ENCODE data around the gene HDAC9. TPM values are rescaled to one million over a fixed set of nuclear protein-coding genes. Genes with fewer than 3 reads are reported as not detected.

Gene HDAC9
- total and polyA plus RNA-seq, 2 donors, result 4.8 to 12.2 TPM

DNA sequence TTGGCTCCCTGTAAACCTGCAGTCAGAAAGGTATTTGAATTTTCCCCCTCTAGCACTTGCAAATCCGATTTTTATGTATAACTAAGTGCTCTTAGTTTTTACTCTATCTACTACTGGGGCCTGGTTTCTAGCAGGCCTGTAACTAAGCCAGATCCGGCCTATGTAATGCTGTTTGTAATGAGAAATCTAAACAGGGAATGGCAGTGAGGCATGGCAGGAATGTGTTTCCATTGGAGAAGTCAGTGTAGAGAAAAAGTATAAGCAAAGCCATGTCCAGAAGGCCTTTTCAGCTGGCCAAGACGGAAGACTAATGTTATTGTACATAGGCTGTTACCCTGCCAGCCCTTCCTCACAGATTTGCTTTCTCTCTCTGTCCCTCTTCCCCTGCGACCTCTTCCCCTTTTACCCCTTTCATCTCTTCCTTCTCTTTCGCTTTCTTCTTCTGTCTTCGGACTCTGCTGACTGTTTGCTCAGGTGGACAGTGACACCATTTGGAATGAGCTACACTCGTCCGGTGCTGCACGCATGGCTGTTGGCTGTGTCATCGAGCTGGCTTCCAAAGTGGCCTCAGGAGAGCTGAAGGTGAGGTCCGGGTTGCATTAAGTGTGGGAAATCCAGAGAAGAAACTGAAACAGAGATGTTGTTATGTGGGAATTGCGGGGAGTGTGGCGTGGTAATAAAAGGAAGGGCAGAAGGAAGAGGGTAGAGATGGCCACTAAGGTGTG, 297.5 kb downstream of the HDAC9 start:
- 94% methylated on average over 13 of the region's 13 CpGs for WGBS
- no peak for DNase-seq (ENCODE audit: low read depth in 6 of 9, low spot score in 9 of 9)
- no peaks in the 10 kb centered on the region for H3K27me3 ChIP-seq (ENCODE audit: control insufficient read depth in 2 of 2, insufficient read depth in 1 of 2, low read length in 1 of 2)
- no peaks in the 10 kb centered on the region for H3K4me1 ChIP-seq (ENCODE audit: control insufficient read depth in 2 of 2, insufficient read depth in 2 of 2, low read length in 2 of 2)
- H3K36me3 ChIP-seq (ENCODE audit: control insufficient read depth in 2 of 2, insufficient read depth in 2 of 2, low read length in 1 of 2), result no peaks in the 10 kb centered on the region
- H3K27ac ChIP-seq (ENCODE audit: low read depth in 1 of 2, low read length in 1 of 2), result no peak overlapping the region
- H3K4me3 ChIP-seq (ENCODE audit: low read length in 2 of 2), result no peak overlapping the region
- no peaks in the 10 kb centered on the region for H3K9me3 ChIP-seq (ENCODE audit: control insufficient read depth in 2 of 2, insufficient read depth in 1 of 2, low read length in 1 of 2)

DNA sequence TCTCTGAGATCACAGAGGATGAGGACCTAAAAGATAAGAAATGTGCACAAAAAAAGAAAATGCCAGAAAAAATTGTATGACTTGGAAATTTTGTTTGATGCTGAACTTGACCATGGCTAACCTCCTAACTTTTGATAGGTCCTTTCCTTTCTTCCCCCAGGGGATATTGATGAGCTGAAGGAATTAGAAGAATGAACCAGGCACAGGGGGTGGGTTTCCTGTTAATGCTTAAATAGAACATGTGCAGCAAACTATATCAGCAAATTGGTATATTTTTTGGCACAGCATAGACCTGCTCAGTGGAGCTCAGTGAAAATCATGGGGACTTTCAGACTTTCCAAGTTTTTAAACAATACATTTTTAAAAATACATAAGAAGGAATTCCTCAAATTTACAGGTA, 300.7 kb downstream of the HDAC9 start:
- Histone ChIP-seq H3K27ac (ENCODE audit: low read depth in 1 of 2, low read length in 1 of 2) (no peak overlapping the region), H3K36me3 (ENCODE audit: control insufficient read depth in 2 of 2, insufficient read depth in 2 of 2, low read length in 1 of 2) (no peaks in the 10 kb centered on the region), H3K4me3 (ENCODE audit: low read length in 2 of 2) (no peak overlapping the region), H3K27me3 (ENCODE audit: control insufficient read depth in 2 of 2, insufficient read depth in 1 of 2, low read length in 1 of 2) (no peaks in the 10 kb centered on the region), H3K4me1 (ENCODE audit: control insufficient read depth in 2 of 2, insufficient read depth in 2 of 2, low read length in 2 of 2) (no peaks in the 10 kb centered on the region), H3K9me3 (ENCODE audit: control insufficient read depth in 2 of 2, insufficient read depth in 1 of 2, low read length in 1 of 2) (no peaks in the 10 kb centered on the region)
- DNase-seq (ENCODE audit: low read depth in 6 of 9, low spot score in 9 of 9), result no peak

DNA sequence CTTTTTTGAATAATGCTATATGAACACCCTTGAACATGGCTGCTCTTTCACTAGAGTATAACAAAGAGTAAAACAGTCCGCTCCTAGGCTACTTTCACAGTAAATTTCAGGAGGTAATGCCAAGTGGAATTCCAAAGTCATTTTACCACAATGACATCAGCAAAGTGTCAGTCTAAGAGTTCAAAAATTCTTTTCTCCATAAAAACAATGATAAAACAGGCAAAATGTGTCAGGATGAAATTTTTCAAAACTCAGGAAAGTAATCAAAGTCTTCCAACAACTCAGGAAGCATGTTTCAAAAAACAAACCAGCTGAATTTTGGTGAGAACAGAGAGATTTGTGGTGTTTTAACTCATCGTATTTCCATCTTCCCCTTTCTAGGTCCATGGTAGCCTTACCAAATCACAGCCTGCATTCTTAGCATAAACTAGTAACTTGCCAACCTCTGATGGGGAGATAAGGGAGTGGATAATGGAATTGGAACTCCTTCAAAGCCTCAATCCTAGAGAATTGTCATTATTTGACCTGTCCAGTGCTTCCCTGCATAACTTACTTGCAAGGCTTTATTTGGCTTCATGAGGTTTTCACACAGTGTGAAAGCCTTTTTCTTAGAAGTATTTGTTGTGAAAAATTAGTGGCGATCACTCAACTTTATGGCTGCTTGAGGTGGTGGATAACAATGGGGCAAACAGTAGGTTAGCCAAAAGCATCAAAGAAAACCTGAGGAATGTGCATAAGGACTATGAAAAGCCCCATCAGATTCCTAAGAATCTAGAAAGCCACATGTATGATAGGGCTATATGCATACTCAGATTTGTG, 302.7 kb downstream of the HDAC9 start:
- DNase-seq (ENCODE audit: low read depth in 6 of 9, low spot score in 9 of 9), result no peak
- Histone ChIP-seq H3K9me3 (ENCODE audit: control insufficient read depth in 2 of 2, insufficient read depth in 1 of 2, low read length in 1 of 2) (no peaks in the 10 kb centered on the region), H3K27ac (ENCODE audit: low read depth in 1 of 2, low read length in 1 of 2) (no peak overlapping the region), H3K27me3 (ENCODE audit: control insufficient read depth in 2 of 2, insufficient read depth in 1 of 2, low read length in 1 of 2) (no peaks in the 10 kb centered on the region), H3K36me3 (ENCODE audit: control insufficient read depth in 2 of 2, insufficient read depth in 2 of 2, low read length in 1 of 2) (no peaks in the 10 kb centered on the region), H3K4me3 (ENCODE audit: low read length in 2 of 2) (no peak overlapping the region), H3K4me1 (ENCODE audit: control insufficient read depth in 2 of 2, insufficient read depth in 2 of 2, low read length in 2 of 2) (no peaks in the 10 kb centered on the region)
- WGBS, result 93% methylated on average over 3 of the region's 3 CpGs

DNA sequence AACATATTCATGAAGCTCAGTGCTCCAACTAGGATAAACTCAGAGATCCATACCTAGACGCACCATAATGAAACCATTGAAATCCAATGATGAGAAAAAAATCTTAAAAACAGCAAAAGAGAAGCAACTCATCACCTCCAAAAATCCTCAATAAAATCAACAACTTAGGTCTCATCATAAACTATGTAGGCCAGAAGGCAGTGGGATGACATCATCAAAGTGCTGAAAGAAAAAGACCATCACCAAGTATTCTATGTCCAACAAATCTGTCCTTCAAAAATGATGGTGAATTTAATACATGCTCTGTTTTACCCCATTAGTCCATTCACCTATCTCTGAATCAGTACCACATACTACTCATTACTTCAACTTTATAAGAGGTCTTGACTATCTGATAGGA, 304.4 kb downstream of the HDAC9 start:
- WGBS, result 100% methylated on average over 1 of the region's 1 CpG
- Histone ChIP-seq H3K27ac (ENCODE audit: low read depth in 1 of 2, low read length in 1 of 2) (no peak overlapping the region), H3K9me3 (ENCODE audit: control insufficient read depth in 2 of 2, insufficient read depth in 1 of 2, low read length in 1 of 2) (no peaks in the 10 kb centered on the region), H3K4me3 (ENCODE audit: low read length in 2 of 2) (no peak overlapping the region), H3K27me3 (ENCODE audit: control insufficient read depth in 2 of 2, insufficient read depth in 1 of 2, low read length in 1 of 2) (no peaks in the 10 kb centered on the region), H3K36me3 (ENCODE audit: control insufficient read depth in 2 of 2, insufficient read depth in 2 of 2, low read length in 1 of 2) (no peaks in the 10 kb centered on the region), H3K4me1 (ENCODE audit: control insufficient read depth in 2 of 2, insufficient read depth in 2 of 2, low read length in 2 of 2) (no peaks in the 10 kb centered on the region)
- no peak for DNase-seq (ENCODE audit: low read depth in 6 of 9, low spot score in 9 of 9)

GRCh38 chr7:18803923-18804322, 308.4 kb downstream of the HDAC9 start:
- Histone ChIP-seq H3K36me3 (ENCODE audit: control insufficient read depth in 2 of 2, insufficient read depth in 2 of 2, low read length in 1 of 2) (no peaks in the 10 kb centered on the region), H3K27ac (ENCODE audit: low read depth in 1 of 2, low read length in 1 of 2) (no peak overlapping the region), H3K4me3 (ENCODE audit: low read length in 2 of 2) (no peak overlapping the region), H3K9me3 (ENCODE audit: control insufficient read depth in 2 of 2, insufficient read depth in 1 of 2, low read length in 1 of 2) (no peaks in the 10 kb centered on the region), H3K4me1 (ENCODE audit: control insufficient read depth in 2 of 2, insufficient read depth in 2 of 2, low read length in 2 of 2) (no peaks in the 10 kb centered on the region), H3K27me3 (ENCODE audit: control insufficient read depth in 2 of 2, insufficient read depth in 1 of 2, low read length in 1 of 2) (no peaks in the 10 kb centered on the region)
- WGBS, result 85% methylated on average over 1 of the region's 1 CpG
- no peak for DNase-seq (ENCODE audit: low read depth in 6 of 9, low spot score in 9 of 9)

- no peak for DNase-seq (ENCODE audit: low read depth in 6 of 9, low spot score in 9 of 9)
- Histone ChIP-seq H3K36me3 (ENCODE audit: control insufficient read depth in 2 of 2, insufficient read depth in 2 of 2, low read length in 1 of 2) (no peaks in the 10 kb centered on the region), H3K4me1 (ENCODE audit: control insufficient read depth in 2 of 2, insufficient read depth in 2 of 2, low read length in 2 of 2) (no peaks in the 10 kb centered on the region), H3K9me3 (ENCODE audit: control insufficient read depth in 2 of 2, insufficient read depth in 1 of 2, low read length in 1 of 2) (no peaks in the 10 kb centered on the region), H3K27ac (ENCODE audit: low read depth in 1 of 2, low read length in 1 of 2) (no peak overlapping the region), H3K27me3 (ENCODE audit: control insufficient read depth in 2 of 2, insufficient read depth in 1 of 2, low read length in 1 of 2) (no peaks in the 10 kb centered on the region), H3K4me3 (ENCODE audit: low read length in 2 of 2) (no peak overlapping the region)
- WGBS, result 84% methylated on average over 2 of the region's 2 CpGs
These were observed 310.6 kb downstream of the HDAC9 start for GRCh38 chr7:18806177-18806576.

GRCh38 chr7:18808026-18808425, 312.5 kb downstream of the HDAC9 start:
- H3K27ac ChIP-seq (ENCODE audit: low read depth in 1 of 2, low read length in 1 of 2), result no peak overlapping the region
- no peaks in the 10 kb centered on the region for H3K27me3 ChIP-seq (ENCODE audit: control insufficient read depth in 2 of 2, insufficient read depth in 1 of 2, low read length in 1 of 2)
- no peaks in the 10 kb centered on the region for H3K36me3 ChIP-seq (ENCODE audit: control insufficient read depth in 2 of 2, insufficient read depth in 2 of 2, low read length in 1 of 2)
- DNase-seq (ENCODE audit: low read depth in 6 of 9, low spot score in 9 of 9), result no peak
- WGBS, result 84% methylated on average over 3 of the region's 3 CpGs
- no peaks in the 10 kb centered on the region for H3K9me3 ChIP-seq (ENCODE audit: control insufficient read depth in 2 of 2, insufficient read depth in 1 of 2, low read length in 1 of 2)
- H3K4me3 ChIP-seq (ENCODE audit: low read length in 2 of 2), result no peak overlapping the region
- H3K4me1 ChIP-seq (ENCODE audit: control insufficient read depth in 2 of 2, insufficient read depth in 2 of 2, low read length in 2 of 2), result no peaks in the 10 kb centered on the region

DNA sequence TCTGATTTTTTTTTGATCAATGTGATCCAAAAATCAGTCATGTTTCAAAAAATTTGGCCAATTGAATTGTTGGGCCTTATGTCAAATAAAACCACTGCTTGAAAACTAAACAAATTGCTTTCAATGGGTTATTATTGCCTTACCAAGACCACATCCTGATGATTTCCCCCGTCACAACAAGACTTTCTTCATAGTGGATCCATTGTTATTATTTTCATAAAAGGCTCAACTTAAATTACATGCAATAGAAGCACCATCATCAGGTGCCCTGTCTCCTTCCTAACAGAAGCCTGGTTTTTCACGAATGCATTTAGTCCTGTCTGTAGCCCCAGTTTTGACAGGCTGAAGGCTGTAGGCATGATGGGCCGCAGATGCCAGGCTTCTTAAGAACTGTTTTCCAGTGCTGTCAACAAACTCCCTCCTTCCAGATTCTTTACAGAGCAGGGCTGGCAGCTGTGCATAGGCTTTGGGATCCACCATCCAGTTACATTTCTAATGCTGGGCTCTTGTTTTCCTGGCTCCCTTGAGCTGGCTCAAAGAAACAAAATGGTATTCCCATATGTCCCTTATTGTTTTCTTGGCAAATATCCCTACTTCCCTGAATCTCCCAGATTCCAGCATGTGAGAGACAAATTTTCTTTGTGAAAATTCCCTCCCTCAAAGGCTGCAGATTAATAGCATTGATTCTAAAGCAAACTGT, 319.9 kb downstream of the HDAC9 start:
- no peak overlapping the region for H3K27ac ChIP-seq (ENCODE audit: low read depth in 1 of 2, low read length in 1 of 2)
- no peaks in the 10 kb centered on the region for H3K27me3 ChIP-seq (ENCODE audit: control insufficient read depth in 2 of 2, insufficient read depth in 1 of 2, low read length in 1 of 2)
- no peak for DNase-seq (ENCODE audit: low read depth in 6 of 9, low spot score in 9 of 9)
- H3K9me3 ChIP-seq (ENCODE audit: control insufficient read depth in 2 of 2, insufficient read depth in 1 of 2, low read length in 1 of 2), result no peaks in the 10 kb centered on the region
- H3K4me3 ChIP-seq (ENCODE audit: low read length in 2 of 2), result no peak overlapping the region
- H3K36me3 ChIP-seq (ENCODE audit: control insufficient read depth in 2 of 2, insufficient read depth in 2 of 2, low read length in 1 of 2), result no peaks in the 10 kb centered on the region
- 94% methylated on average over 3 of the region's 3 CpGs for WGBS
- no peaks in the 10 kb centered on the region for H3K4me1 ChIP-seq (ENCODE audit: control insufficient read depth in 2 of 2, insufficient read depth in 2 of 2, low read length in 2 of 2)

GRCh38 chr7:18820981-18821380, 325.4 kb downstream of the HDAC9 start:
- Histone ChIP-seq H3K36me3 (ENCODE audit: control insufficient read depth in 2 of 2, insufficient read depth in 2 of 2, low read length in 1 of 2) (no peaks in the 10 kb centered on the region), H3K27me3 (ENCODE audit: control insufficient read depth in 2 of 2, insufficient read depth in 1 of 2, low read length in 1 of 2) (no peaks in the 10 kb centered on the region), H3K4me1 (ENCODE audit: control insufficient read depth in 2 of 2, insufficient read depth in 2 of 2, low read length in 2 of 2) (no peaks in the 10 kb centered on the region), H3K4me3 (ENCODE audit: low read length in 2 of 2) (no peak overlapping the region), H3K27ac (ENCODE audit: low read depth in 1 of 2, low read length in 1 of 2) (no peak overlapping the region), H3K9me3 (ENCODE audit: control insufficient read depth in 2 of 2, insufficient read depth in 1 of 2, low read length in 1 of 2) (no peaks in the 10 kb centered on the region)
- DNase-seq (ENCODE audit: low read depth in 6 of 9, low spot score in 9 of 9), result no peak
- 96% methylated on average over 3 of the region's 3 CpGs for WGBS
